Stimulated activated CD4-positive, alpha-beta T cell treated with anti-CD3 and anti-CD28 coated beads, Interleukin-15, amount 100 ng/mL, for 1 hour (primary cell): ENCODE results near the gene GLG1.
A peak's percentile ranks its signal among the peaks of the same experiment; 100 is the strongest.
"Not testable (repeated sequence)": the region's sequence is repeated elsewhere in the genome, so short reads cannot be mapped to it uniquely, and the experiment has no call there.

Experiments used
- DNase-seq, 2 donors: peaks; one replicate each; pipeline ENCODE4 v3.0.0-alpha.2; 2020; ENCODE audit warnings: low read depth in 1 of 2, low spot score in 1 of 2

Gene GLG1

GRCh38 chr16:74606521-74607309, at the start of gene GLG1:
Gene GLG1 (minus strand): TSS chr16:74607114. CDS start chr16:74607094, 20 bp downstream.
- DNase-seq = peak; percentile 80 to 88

GRCh38 chr16:74654536-74655050, 47.7 kb upstream of the GLG1 start:
- DNase-seq = no peak

DNA sequence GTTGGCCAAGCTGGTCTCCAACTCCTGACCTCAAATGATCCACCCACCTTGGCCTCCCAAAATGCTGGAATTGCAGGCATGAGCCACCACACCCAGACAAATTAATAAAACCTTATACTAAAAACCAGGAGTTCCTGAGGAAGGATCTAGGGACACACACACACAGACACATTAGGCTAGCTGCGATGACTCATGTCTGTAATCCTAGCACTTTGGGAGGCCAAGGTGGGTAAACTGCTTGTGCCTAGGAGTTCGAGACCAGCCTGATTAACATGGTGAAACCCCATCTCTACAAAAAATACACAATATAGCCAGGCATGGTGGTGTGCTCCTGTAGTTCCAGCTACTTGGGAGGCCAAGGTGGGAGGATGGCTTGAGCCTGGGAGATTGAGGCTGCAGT, 46.0 kb upstream of the GLG1 start:
- not testable (repeated sequence) for DNase-seq

DNA sequence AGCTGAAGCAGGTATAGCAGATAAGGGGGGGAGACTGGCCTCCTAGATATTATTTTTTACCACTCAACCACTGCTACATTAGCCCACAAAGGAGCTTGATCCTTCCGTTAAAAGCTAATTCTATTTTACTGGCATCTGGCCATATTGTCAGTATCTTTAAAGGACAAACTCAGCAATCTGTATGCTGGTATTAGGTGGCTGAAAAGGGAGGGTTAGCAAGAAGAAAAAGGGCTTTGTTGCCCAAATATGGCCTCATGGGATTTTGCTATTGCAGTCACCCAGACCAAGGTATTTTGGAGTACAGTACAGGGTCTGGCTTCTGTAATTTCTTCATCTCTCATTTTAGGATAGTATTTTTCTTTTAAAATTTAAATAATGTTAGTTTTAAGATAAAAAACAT, 45.3 kb upstream of the GLG1 start:
- DNase-seq = no peak

DNA sequence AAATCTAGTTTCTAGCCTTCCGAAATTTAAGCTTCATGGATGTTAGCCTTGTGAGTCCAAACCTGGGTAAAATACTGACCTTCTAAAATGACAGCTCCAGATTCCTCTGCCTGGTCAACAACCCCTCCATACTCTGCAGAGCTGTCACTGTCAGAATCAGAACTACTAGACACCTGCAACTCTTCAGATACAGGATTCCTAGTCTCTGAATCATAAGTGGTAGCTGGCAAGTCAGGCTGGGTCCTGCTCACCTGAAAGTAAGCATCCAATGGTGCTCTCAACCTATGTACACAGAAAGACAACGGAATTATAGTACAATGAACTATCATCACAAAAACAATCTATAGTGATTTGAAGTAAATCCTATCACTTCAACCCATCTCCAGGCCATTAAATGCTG, 44.9 kb upstream of the GLG1 start:
- no peak for DNase-seq

- DNase-seq = no peak
Measured at GRCh38 chr16:74650966-74651567, 44.2 kb upstream of the GLG1 start.

- no peak for DNase-seq
Measured at GRCh38 chr16:74649839-74650504, 43.1 kb upstream of the GLG1 start.

GRCh38 chr16:74641969-74642368, 35.1 kb upstream of the GLG1 start:
- no peak for DNase-seq

- DNase-seq = no peak
Measured at GRCh38 chr16:74637742-74638453, 31.0 kb upstream of the GLG1 start.

GRCh38 chr16:74635303-74635702, 28.4 kb upstream of the GLG1 start:
- DNase-seq = no peak

GRCh38 chr16:74633686-74634085, 26.8 kb upstream of the GLG1 start:
- DNase-seq = no peak

- DNase-seq = no peak
Measured at GRCh38 chr16:74627506-74628220, 20.7 kb upstream of the GLG1 start.

GRCh38 chr16:74626741-74627416, 20.0 kb upstream of the GLG1 start:
- no peak for DNase-seq

DNA sequence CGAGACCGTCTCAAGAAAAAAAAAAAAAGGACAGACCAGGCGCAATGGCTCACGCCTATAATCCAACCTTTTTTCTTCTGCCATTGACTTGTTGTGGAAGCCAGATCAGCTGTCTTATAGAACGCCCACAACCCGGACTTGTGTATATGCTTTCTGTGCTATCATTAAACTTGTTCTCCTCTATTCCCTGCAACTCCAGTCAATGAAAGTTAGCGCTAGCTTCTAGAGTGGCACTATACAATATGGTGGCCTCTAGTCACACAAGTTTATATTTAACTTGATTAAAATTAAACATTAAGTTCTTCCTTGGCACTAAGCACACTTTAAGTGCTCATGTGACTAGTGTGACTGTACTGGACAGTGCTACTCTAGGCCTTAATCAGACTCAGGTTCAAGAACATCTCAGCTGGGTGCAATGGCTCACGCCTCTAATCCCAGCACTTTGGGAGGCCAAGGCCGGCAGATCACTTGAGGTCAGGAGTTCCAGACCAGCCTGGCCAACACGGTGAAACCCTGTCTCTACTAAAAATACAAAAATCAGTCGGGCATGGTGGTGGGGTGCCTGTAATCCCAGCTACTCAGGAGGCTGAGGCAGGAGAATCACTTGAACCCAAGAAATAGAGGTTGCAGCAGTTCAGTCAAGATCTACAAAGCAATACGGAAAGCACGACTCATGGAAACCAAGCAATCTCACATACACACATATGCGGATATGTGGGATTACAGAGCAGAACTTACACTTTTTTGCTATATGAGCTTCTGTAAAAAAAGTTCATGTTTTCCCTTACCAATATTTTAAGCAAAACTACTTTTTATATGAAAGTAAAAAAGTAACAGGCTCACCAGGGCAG, 18.8 kb upstream of the GLG1 start:
- DNase-seq = no peak

DNA sequence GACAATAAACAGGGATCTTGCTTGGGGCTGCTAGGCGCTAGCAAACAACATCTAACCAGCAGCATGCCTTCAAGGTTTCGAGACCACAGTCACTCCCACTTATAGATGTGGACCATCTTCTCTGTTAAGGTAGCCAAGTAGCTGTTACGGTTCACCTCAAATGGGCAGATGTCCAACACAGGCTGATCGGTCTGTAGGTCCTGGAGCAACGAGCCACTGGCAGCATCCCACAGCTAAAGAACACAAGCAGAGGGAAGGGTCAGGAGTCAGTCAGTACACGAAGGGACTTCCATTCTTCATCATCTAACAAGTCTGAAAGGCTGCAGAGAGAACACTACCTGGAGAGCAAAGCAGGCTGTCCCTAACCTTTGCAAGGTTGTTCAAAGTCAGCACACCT, 16.9 kb upstream of the GLG1 start:
- no peak for DNase-seq

- DNase-seq = no peak
Measured at GRCh38 chr16:74623214-74623838, 16.4 kb upstream of the GLG1 start.

DNA sequence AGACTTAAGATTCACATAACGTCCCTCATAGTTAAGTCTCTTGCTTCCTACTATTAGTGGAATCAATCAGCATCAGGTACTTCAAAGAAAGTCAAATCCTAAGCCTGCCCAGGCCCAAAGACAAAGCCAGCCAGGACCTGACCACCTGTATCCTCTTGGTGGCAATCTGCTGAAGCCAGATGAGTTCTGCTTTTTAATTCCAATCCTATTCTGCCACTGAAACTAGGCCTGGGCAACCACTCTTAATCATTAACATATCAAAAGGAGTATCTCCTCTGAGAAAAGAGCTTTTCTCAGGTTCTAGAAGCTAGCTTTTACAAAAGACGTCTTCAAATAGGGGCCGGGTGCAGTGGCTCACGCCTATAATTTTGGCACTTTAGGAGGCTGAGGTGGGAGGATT, 15.1 kb upstream of the GLG1 start:
- no peak for DNase-seq

- no peak for DNase-seq
Measured at GRCh38 chr16:74617206-74617788, 10.4 kb upstream of the GLG1 start.
